Fibroblast of skin of back (primary cell): ENCODE data around the gene TOMM70.

ENCODE experiments used
- DNase-seq: peaks from one replicate; pipeline ENCODE4 v3.0.0-alpha.2; 2013

Gene TOMM70

DNA sequence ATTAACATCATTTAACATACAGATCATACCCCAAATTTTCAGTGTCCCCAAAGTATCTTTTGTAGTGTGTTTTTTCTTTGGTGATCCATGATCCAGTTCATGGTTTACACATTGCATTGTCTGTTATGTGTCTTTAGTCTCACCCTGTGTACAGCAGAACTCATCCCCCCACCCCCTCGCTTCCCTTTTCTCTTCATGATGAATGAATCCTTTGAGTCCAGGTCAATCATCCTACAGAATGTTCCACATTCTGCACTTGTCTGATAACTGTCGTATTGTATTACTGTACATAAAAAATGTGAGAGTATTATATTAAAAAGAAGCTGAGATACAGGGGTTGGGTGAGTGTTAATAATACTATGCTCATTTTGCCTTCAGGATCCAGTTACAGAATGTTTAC is 80.9 kb downstream of the TOMM70 start:
- no peak for DNase-seq

DNA sequence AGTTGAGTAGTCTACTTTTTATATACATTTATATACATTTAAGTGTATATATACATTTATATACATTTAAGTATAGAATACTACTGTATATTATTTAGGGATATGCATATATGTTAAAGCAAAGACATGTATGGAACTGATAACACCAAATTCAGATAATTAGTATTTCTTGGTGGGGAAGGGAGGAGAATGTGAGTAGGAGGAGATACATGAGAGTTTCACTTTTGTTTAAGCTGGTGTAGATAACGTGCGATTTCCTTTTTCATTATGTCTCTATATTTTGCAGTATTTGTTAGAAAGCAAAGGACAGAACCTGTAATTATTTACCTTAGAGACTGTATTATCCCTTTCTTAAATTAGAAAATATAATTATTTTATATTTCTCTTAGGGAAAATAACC is 83.0 kb downstream of the TOMM70 start:
- DNase-seq = no peak

DNA sequence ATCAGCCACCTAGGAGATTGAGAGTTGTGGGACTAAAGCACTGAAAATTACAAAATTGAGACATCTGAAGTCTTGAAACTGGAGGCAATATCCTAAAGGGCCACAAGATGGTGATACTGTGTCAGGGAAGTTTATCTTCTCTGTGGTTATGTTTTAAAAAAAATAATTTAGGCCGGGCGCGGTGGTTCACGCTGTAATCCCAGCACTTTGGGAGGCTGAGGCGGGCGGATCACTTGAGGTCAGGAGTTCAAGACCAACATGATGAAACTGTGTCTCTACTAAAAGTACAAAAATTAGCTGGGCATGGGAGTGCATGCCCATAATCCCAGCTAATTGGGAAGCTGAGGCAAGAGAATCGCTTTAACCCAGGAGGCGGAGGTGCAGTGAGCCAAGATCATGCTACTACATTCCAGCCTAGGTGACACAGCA is 84.2 kb downstream of the TOMM70 start:
- peak; percentile 65 for DNase-seq
